Stimulated activated CD4-positive, alpha-beta T cell treated with anti-CD3 and anti-CD28 coated beads, Interleukin-1b, Interleukin-23, amount 100 ng/mL, for 1 hour (primary cell): ENCODE results near the gene ACOX3.
"Not testable (repeated sequence)": the region's sequence is repeated elsewhere in the genome, so short reads cannot be mapped to it uniquely, and the experiment has no call there.

ENCODE experiments used
- DNase-seq, 2 donors: peaks; one replicate each; pipeline ENCODE4 v3.0.0-alpha.2; 2020; ENCODE audit warnings: low read depth in 2 of 2

Gene ACOX3

DNA sequence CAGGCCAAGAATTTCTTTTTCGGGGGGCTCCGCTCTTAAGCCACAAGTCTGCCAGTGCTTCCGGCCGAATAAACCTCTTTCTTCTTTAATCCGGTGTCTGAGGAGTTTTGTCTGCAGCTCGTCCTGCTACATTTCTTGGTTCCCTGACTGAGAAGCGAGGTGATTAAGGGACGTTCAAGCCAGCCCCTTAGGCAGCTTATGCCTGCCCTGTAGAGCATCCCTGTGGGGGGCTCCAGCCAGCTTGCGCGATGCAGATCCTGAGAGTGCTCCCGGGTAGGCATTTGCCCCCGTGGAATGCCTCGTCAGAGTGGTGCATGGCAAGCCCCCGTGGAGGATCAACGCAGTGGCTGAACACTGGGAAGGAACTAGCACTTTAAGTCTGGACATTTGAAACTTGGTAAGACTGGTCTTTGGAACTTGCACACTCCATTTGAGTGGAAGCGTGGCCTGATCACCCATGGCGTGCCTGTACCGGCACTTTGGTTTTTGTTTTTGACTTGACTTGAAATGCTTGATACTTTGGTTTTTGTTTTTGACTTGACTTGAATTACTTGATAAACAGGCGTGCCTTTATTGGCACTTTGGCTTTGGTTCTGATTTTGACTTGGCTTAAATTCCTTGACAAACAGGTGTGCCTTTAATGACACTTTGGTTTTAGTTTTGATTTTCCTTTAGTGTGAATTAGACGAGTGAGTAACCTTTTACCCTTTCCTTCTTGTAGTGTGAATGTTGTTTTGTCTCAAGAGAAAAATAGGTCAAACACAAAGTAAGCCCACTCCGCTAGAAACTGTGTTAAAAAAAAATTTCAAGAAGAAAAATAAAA, 6.1 kb downstream of the ACOX3 start:
- no peak for DNase-seq

DNA sequence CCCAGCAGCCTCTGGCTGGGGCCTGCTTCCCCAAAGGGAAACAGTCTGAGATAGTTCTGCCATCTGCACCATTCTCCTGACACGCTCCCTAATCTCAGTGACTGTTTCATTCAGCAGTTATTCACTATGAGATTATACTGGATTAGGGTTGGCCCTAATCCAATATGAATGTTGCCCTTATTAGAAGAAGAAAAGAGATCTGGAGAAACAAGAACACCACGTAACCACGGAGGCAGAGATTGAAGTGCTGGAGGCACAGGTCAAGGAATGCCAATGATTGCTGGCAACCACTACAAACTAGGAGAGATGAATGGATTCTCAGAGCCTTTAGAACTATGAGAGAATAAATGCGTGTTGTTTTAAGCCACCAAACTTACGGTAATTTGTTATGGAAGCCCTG, 7.4 kb downstream of the ACOX3 start:
- DNase-seq = no peak

DNA sequence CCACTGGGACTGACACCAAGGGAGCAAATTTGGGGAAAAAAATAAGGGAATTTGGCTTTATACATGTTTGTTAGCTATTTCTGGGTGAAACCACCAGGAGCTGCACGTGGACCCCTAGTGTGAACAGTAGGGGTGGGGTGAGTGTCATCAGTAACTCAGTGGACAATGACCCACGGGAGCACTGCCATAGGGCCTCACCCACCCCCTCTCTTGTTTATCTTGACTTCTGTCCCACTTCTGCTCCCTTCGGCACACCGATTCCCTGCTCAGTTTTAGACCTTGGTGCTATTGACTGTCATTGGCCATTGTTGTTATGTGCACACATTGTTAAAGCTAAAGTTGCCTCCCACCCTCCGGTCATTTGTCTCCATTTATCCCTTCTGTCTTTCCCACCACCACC, 9.0 kb downstream of the ACOX3 start:
- DNase-seq = no peak

DNA sequence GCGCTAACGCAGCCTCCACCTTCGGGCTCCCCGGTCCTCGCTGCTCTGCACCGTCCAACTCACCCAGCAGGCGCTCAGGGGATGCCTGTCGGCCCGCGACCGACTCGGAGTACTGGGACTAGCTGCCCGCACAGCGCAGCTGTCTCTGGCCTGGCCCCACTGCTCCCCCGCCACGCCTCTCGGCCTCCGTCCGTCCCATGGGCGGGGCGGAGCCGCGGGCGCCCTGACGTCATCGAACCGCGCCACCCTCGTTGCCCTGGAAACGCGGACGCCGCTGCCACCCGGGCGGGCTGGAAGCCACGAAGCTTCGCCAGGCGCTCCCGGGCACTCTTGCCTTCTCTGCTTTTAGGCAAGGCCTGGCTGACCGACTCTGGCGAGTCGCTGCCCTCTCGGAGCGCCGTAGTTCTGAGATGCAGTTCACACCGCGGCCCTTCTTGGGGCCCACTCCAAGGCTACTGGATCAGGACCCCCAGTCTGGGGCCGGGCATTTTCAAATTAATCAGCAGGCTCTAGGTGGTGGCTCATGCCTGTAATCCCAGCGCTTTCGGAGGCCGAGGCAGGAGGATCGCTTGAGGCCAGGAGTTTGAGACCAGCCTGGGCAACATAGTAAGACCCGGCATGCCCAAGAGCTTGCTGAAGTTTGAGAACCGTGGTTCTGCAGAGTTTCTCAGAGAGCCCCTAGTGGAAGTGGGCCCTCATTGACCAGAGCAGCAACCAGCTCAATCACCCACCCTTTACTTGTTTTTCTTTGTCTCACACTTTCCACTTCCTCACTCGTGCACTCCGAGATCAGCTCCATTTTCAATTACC, 12.0 kb downstream of the ACOX3 start:
- DNase-seq = peak; percentile 80 to 91

DNA sequence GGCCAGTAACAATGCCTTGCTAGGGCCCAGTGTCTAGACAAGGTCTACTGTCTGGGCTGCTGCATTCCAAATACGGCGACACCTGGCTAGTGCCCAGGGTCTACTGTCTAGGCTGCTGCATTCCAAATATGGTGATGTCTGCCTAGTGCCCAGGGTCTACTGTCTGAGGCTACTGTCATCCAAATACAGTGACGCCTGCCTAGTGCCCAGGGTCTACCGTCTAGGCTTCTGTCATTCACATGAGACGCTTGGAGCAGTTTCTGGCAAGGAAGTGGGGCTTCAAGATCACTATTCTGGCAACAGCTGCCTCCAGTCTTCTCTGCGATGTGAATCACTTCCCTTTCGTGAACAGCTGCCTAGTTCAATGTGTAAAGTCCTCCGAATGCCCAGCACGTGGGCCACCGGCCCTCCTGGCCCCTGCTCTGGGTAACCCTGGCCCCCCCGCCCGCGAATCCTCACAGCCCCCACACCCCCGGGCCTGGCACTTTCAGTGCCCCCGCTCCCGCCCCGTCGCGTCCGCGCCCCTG, 12.7 kb downstream of the ACOX3 start:
- DNase-seq = no peak

DNA sequence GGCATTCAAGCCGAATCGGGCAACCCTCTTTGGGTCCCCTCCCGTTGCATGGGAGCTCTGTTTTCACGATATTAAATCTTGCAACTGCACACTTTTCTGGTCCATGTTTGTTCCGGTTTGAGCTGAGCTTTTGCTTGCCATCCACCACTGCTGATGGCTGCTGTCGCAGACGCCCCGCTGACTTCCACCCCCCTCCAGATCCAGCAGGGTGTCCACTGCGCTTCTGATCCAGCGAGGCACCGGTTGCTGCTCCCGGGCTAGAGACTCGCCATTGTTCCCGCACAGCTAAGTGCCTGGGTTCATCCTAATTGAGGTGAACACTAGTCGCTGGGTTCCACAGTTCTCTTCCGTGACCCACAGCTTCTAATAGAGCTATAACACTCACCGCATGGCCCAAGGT, 13.3 kb downstream of the ACOX3 start:
- no peak for DNase-seq

DNA sequence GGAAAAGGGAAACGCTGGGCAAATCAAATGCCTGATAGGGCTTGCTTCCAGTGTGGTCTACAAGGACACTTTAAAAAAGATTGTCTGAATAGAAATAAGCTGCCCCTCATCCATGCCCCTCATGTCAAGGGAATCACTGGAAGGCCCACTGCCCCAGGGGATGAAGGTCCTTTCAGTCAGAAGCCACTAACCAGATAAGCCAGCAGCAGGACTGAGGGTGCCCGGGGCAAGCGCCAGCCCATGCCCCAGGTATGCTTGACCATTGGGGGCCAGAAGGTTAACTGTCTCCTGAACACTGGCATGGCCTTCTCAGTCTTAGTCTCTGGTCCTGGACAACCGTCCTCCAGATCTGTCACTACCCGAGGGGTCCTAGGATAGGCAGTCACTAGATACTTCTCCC, 17.7 kb downstream of the ACOX3 start:
- DNase-seq = no peak

DNA sequence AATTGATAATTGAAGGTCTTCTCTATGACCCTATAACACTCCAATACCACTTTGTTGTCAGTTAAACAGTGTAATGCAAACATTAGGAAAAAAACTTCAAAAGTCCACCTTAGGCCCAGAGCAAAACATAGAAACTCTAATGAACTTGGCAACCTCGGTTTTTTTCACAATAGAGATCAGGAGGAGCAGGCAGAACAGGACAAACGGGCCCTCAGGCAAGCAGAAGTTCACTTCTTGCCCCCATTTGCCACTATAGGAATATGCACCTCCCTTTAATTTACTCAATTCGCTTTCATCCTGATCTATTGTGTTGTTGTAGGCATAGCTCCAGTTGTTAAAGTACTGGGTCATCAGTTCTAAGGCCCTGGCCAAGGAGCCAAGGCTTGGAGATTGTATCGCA, 18.2 kb downstream of the ACOX3 start:
- no peak for DNase-seq

DNA sequence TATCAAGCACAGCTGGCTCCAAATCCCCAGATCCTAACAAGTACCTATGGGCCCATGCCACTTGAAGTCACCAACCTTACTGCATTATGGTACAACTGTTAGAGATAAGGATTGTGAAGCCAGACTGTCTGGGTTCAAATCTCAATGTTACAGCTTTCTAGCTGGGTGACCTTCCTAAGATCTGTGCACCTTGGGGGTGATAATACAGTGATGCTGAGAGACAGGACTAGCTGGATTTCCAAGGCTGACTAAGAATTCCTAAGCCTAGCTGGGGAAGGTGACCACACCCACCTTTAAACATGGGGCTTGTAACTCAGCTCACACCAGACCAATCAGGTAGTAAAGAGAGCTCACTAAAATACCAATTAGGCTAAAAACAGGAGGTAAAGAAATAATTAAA, 20.4 kb downstream of the ACOX3 start:
- DNase-seq = not testable (repeated sequence)

DNA sequence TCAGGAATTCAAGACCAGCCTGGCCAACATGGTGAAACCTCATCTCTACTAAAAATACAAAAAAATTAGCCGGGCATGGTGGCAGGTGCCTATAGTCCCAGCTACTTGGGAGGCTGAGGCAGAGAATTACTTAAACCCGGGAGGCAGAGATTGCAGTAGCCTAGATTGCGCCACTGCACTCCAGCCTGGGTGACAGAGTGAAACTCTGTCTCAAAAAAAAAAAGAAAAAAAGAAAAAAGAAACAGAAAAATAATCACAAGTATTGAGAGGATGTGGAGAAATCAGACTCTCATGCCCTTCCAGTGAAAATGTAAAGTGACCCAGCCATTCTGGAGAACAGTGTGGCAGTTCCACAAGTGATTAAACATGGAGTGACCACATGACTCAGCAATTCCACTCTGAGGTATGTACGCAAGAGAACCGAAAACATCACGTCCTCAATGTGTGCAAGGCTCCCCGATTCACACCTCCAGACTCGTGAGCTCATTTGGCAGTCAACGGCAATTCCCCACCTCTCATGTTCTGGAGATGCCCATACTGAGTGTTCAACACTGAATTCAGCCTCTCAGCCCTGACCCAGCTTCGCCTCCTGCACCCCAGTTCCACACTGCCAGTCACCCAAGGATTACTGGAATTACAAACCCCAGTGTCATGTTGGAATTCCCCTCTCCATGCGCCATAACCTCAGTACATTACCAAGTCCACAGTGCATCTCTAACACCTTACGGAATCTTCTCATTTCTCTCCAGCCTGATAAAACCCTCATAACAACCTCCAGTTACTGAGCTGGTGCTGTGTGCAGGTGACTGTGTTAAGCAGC, 21.1 kb downstream of the ACOX3 start:
- no peak for DNase-seq

DNA sequence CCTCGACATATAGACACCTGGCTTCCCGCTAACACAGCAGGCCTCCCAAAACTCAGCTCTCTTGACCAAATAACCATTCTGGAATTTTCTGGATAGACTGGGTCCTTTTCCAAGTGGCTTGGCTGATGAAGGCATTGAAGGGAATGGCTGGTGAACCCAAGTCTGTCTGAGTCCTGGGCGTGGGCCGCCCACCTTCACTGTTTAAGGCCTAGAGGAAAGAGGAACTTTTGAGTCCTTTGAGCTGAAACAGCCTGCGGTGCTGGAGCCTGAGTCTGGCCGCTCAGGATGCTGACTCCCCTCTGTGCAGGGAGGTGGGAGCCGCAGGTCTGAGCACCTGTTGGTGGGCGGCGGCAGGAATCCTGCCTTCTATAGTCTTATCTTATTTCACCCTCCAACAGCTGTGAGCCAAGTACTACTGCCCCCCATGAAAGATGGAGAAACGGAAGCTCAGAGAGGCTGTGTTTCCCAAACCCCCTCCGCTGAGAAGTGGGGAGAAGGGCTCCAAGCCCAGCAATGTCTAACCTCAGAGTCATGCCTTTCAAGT, 23.4 kb downstream of the ACOX3 start:
- DNase-seq = no peak

DNA sequence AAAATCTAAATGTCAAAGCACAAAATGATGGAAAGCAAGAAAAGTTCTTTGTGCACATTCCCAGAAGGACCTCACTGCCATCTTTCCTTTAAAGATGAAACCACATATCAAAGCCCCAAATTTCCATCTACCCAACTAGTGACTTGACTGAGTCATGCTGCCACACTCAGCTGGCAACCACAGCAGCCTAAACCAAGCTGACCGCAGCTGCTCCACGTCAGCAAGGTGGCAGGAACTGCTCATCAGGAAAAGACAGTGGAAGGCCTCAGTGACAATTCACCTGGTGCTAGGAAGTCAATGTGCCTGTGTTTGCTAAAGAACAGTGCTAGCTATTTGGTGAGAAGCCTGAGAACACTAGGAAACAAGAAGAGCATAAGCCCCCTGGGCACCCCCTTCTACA, 26.1 kb downstream of the ACOX3 start:
- no peak for DNase-seq

DNA sequence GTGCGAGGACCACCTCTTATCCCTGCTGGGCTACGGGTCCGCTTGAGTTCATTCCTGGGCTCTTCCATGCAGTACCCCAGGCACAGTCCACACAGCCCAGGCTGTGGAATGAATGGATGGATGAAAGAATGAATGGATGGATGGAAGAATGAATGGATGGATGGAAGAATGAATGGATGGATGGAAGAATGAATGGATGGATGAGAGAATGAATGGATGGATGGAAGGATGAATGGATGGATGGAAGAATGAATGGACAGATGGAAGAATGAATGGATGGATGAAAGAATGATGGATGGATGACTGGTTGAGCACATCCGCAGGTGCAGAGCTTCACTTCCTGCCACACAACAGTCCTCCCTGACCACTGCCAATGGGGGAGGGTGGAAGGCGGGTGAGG, 28.2 kb downstream of the ACOX3 start:
- DNase-seq = no peak

DNA sequence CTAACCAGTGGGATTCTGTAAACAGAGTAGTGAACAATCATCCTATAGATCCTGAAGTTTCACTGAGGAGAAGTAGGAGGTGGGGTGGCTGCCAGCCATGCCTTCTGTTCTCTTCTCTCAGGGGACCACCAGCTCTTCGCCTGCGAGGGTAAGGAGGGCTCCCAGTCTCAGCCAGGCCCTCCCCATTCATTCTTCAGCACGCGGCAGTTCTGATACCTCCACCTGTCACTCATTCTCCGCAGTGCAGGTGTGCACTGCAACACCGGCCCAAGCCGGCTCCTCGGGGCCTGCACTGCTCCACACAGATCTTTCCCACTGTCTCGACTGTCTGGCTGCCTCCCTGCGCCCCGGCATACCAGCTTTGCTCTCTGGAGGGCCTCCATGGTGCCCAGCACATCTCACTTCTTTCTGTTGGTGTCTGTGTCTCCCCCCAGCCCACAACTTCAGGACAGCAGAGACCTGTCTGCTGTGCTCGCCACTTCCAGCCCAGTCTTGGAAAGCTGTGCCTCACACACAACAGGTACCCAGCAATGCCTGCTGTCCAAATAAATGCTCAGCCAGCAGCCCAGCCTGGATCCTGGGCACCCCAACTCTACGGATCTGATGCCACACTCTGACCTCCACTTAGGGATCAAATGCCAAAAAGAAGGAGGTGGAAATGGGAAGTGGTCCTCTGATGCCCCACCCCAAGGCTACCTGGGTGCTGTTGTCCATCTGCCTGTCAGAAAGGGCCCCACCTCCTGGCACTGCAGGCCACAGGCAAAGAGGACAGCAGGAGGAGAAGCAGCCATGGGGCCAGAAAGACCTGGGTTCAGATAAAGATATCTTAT, 29.0 kb downstream of the ACOX3 start:
- DNase-seq = no peak

DNA sequence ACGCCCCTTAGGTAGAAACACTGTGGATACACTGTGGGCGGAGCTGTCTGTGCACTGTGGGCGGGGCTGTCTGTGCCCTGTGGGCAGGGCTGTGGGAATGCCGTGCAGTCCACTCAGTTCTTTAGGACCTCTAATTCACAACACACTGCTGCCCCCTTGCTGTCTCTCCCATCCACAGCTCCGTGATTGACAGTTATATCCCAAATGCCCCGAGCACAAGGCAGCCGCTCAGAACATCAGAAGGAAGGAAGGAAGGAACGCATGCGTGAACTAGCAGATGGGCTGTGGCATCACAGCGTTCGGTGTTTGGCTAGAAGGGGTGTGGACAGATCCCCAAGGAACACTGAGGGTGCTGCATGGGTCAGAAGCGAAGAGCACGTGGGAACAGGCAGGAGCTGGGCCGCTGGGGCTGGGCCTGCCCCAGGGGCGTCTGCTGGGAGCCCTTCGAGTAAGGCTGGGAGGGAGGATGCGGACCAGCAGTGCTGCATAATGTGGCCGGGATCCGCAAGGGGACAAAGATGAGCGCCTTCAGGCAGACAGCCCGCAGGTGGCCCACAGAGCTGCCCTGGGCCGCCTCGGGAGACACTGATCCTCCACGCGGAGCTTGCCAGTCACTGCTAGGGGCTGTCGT, 29.8 kb downstream of the ACOX3 start:
- DNase-seq = no peak

DNA sequence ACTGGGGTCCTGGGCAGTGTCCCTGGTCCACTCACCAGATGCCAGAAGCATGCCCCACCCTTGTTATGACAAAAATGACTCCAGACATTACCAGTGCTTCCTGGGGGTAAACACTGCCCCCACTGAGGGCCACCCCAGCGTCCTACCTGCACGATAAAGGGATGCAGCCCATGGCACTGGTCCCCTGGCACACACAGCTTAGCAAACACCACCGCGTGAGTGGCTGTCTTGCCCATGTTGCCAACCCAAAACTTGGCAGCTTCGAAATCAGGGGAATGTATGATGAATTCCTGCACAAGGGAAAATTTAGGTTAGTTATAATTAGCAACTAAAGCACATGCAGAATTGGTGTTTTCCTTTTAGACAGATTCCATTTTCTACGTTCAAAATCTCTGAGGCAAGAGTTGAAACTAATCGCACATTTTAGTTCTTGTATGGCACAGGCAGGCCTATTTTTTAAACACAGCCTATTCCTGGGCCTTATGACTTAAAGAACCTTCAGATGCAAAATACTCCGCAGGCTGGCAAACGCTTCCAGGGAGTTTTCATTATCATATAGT, 30.4 kb downstream of the ACOX3 start:
- DNase-seq = no peak

DNA sequence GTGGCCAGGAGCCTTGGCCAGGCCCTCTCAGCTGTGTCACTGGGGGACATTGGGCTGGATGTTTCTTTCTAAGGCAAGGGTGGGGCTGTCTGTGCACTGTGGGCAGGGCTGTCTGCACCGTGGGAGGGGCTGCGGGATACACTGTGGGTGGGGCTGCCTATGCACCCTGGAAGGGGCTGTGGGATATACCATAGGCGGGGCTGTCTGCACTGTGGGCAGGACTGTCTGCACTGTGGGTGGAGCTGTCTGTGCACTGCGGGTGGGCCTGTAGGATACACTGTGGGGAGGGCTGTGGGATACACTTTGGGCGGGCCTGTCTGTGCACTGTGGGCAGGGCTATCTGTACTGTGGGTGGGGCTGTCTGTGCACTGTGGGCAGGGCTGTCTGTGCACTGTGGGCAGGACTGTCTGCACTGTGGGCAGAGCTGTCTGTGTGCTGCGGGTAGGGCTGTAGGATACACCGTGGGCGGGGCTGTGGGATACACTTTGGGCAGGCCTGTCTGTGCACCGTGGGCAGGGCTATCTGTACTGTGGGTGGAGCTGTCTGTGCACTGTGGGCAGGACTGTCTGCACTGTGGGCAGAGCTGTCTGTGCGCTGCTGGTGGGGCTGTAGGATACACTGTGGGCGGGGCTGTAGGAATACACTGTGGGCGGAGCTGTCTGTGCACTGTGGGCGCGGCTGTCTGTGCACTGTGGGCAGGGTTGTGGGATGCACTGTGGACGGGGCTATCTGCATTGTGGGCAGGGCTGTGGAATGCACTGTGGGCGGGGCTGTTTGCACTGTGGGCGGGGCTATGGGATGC, 31.1 kb downstream of the ACOX3 start:
- DNase-seq = peak in 1 of 2 donors; percentile 26

DNA sequence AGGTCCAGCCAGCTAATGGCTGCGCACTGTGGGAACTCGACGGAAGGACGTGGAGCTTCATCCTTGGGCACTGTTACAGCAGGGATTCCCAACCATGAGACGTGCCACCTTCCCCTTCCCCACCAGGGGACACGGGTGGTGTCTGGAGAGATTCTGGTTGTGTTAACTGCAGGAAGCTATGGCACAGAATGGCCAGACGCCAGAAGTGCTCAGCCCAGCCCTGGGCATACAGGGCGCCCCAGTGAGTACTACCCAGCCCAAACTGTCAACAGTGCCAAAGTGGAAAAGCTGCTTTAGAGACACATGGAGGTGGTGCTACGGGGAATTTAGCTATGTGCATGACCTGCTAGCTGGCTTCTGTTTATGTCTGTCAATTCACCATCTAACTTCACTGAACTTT, 32.8 kb downstream of the ACOX3 start:
- no peak for DNase-seq

DNA sequence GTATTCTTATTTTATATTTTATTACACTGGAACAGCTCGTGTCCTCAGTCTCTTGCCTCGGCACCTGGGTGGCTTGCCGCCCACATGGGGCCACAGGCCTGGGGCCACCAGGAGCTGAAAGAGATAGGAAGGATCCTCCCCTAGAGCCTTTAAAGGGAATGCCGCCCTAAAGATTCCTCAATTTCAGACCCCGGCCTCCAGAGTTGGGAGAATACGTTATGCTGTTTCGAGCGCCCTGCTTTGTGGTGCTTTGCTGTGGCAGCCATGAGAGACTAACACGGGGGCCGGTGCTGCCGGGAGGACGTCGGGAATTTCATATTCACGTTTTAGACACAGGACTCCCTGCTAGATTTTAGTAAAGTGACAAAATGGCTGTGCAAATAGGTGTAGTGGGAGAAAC, 33.2 kb downstream of the ACOX3 start:
- DNase-seq = no peak
